Measurements from ENCODE around the gene GCNT3. TPM values are rescaled to one million over a fixed set of nuclear protein-coding genes. Genes with fewer than 3 reads are reported as not detected.

The GCNT3 gene
- total RNA-seq = under 1 TPM in 1 of 4 donors, not detected in 3; 0.53 TPM
- polyA plus RNA-seq = under 1 TPM in 2 of 3 donors, not detected in 1; 0.01 to 0.08 TPM
- long read RNA-seq, donor 1 = 0 reads
- long read RNA-seq, donor 2 = 0 reads

- Histone ChIP-seq H3K36me3 (ENCODE audit: insufficient read depth in 1 of 2, low read depth in 1 of 2) (no peaks in the 10 kb centered on the region), H3K27me3 (ENCODE audit: insufficient read depth in 3 of 3, low read length in 2 of 3) (peaks cover 0 to 10% (median 3%) of the 10 kb centered on the region in 3 donors), H3K4me3 (no peak within 1 kb of the TSS), H3K9me3 (no peaks in the 10 kb centered on the region), H3K27ac (no peak within 1 kb of the TSS), H3K4me1 (no peaks in the 10 kb centered on the region)
- 76 to 77% (median 76%) methylated on average over 8 of the region's 8 CpGs for WGBS, 3 donors
- no peak for TF ChIP-seq CTCF (IDR thresholded peaks at IDR 0.05)
- ATAC-seq (no peak), DNase-seq (no peak)
- intact Hi-C loops (cut with DNase I) = no loop called here
These were observed at the start of gene GCNT3 for GRCh38 chr15:59611276-59612260. Gene GCNT3 (plus strand): TSS chr15:59611783. CDS start chr15:59618239, 6,456 bp downstream.

- 90 to 96% (median 95%) methylated on average over 2 of the region's 2 CpGs for WGBS, 3 donors
- no peak for ATAC-seq
These were observed 49.0 kb upstream of the GCNT3 start for GRCh38 chr15:59562448-59563186.

GRCh38 chr15:59565299-59565698 lies 46.3 kb upstream of the GCNT3 start:
- ATAC-seq = no peak
- no peak for TF ChIP-seq CTCF (IDR thresholded peaks at IDR 0.05)

More at GRCh38 chr15:59562448-59563186, 49.0 kb upstream of the GCNT3 start:
- Histone ChIP-seq H3K4me1 (no peaks in the 10 kb centered on the region), H3K9me3 (peaks cover 10% of the 10 kb centered on the region), H3K36me3 (ENCODE audit: insufficient read depth in 1 of 2, low read depth in 1 of 2) (no peaks in the 10 kb centered on the region), H3K4me3 (no peak overlapping the region), H3K27me3 (ENCODE audit: insufficient read depth in 3 of 3, low read length in 2 of 3) (peaks cover 0 to 3% (median 0%) of the 10 kb centered on the region in 3 donors), H3K27ac (no peak overlapping the region)
- intact Hi-C loops (cut with DNase I) = no loop called here
- DNase-seq = no peak
- TF ChIP-seq CTCF (IDR thresholded peaks at IDR 0.05) = no peak

GRCh38 chr15:59567324-59567723 lies 44.3 kb upstream of the GCNT3 start:
- no peak for TF ChIP-seq CTCF (IDR thresholded peaks at IDR 0.05)
- Histone ChIP-seq H3K4me1 (no peaks in the 10 kb centered on the region), H3K4me3 (no peak overlapping the region), H3K27ac (no peak overlapping the region), H3K27me3 (ENCODE audit: insufficient read depth in 3 of 3, low read length in 2 of 3) (peaks cover 0 to 3% (median 0%) of the 10 kb centered on the region in 3 donors), H3K9me3 (peaks cover 10% of the 10 kb centered on the region), H3K36me3 (ENCODE audit: insufficient read depth in 1 of 2, low read depth in 1 of 2) (no peaks in the 10 kb centered on the region)
- intact Hi-C loops (cut with DNase I) = no loop called here
- ATAC-seq (no peak), DNase-seq (no peak)
- WGBS, 3 donors = 89 to 96% (median 90%) methylated on average over 1 of the region's 1 CpG

More at GRCh38 chr15:59565299-59565698, 46.3 kb upstream of the GCNT3 start:
- no peaks in the 10 kb centered on the region for H3K36me3 ChIP-seq (ENCODE audit: insufficient read depth in 1 of 2, low read depth in 1 of 2)
- intact Hi-C loops (cut with DNase I) = no loop called here
- H3K4me3 ChIP-seq = no peak overlapping the region
- WGBS, 3 donors = 66 to 96% (median 93%) methylated on average over 4 of the region's 4 CpGs
- peaks cover 10% of the 10 kb centered on the region for H3K9me3 ChIP-seq
- no peak for DNase-seq
- no peak overlapping the region for H3K27ac ChIP-seq
- peaks cover 0 to 3% (median 0%) of the 10 kb centered on the region in 3 donors for H3K27me3 ChIP-seq (ENCODE audit: insufficient read depth in 3 of 3, low read length in 2 of 3)
- H3K4me1 ChIP-seq = no peaks in the 10 kb centered on the region
